Pons (tissue), 1 donor: Measurements from ENCODE around the gene SNU13.
"Not testable (repeated sequence)": the region's sequence is repeated elsewhere in the genome, so short reads cannot be mapped to it uniquely, and the experiment has no call there.

Experiments used
- DNase-seq: peaks from one replicate; pipeline ENCODE4 v3.0.0-alpha.2; 2016; ENCODE audit warnings: low spot score

The SNU13 gene

GRCh38 chr22:41641854-41642253 lies 46.8 kb downstream of the SNU13 start:
- no peak for DNase-seq

DNA sequence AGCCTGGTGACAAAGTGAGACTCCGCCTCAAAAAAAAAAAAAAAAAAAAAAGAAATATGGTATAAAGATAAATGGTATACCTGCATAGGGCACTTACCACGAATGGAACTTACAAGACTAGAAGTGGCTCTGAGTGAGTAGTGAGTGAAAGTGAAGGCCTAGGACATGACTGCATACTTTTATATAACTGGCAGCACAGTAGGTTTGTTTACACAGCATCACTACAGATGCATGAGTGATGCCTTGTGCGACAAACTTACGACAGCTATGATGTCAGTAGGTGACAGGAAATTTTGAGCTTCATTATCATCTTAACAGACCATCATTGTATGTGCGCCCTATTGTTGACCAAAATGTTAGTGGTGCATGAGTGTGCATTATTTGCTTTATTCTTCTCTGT lies 49.9 kb downstream of the SNU13 start:
- DNase-seq, result no peak

- no peak for DNase-seq
Measured at GRCh38 chr22:41638124-41638523, 50.5 kb downstream of the SNU13 start.

DNA sequence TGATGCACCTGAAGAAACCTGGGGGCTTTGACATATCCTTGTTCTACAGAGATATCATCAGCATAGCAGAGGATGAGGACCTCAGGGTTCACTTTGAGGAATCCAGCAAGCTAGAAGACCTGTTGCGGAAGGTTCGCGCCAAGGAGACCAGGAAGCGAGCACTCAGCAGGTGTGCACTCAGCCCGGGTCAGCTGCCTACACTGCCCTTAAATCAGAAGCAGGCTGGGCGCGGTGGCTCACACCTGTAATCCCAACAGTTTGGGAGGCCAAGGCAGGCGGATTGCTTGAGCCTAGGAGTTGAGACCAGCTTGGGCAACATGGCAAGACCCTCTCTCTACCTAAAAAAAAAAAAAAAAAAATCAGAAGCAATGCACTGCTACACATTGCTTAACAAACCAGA lies 51.0 kb downstream of the SNU13 start:
- not testable (repeated sequence) for DNase-seq

GRCh38 chr22:41636467-41636866 lies 52.2 kb downstream of the SNU13 start:
- DNase-seq, result no peak

DNA sequence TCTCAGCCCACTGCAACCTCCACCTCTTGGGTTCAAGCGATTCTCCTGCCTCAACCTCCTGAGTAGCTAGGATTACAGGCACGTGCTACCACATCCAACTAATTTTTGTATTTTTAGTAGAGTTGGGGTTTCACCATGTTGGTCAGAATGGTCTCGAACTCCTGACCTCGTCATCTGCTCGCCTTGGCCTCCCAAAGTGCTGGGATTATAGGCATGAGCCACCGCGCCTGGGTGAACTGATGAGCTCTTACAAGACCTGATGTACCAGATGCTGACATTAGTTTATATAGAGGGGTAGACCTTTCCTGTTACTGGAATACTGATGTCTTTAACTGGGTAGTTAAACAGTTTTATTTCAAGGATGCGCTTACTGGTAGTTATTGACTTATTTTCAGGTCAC lies 54.1 kb downstream of the SNU13 start:
- DNase-seq, result not testable (repeated sequence)

DNA sequence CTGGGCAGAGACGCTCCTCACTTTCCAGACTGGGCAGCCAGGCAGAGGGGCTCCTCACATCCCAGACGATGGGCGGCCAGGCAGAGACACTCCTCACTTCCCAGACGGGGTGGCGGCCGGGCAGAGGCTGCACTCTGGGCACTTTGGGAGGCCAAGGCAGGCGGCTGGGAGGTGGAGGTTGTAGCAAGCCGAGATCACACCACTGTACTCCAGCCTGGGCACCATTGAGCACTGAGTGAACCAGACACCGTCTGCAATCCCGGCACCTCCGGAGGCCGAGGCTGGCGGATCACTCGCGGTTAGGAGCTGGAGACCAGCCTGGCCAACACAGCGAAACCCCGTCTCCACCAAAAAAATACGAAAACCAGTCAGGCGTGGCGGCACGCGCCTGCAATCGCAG lies 57.1 kb downstream of the SNU13 start:
- not testable (repeated sequence) for DNase-seq

- not testable (repeated sequence) for DNase-seq
Measured at GRCh38 chr22:41631115-41631514, 57.6 kb downstream of the SNU13 start.

DNA sequence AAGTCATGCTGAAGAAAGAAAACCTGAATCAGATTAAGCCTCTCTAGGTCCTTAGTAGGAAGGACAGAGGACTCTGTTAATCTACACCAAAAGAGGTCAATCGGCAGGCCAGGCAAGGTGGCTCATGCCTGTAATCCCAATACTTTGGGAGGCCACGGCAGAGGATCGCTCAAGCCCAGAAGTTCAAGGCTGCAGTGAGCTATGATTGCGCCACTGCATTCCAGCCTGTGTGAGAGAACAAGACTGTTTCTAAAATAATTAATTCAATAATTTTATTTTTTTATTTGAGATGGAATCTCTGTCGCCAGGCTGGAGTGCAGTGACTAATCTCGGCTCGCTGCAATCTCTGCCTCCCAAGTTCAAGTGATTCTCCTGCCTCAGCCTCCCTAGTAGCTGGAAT lies 63.1 kb downstream of the SNU13 start:
- DNase-seq, result no peak
